HCT116 (cell line): ENCODE data around the gene POU5F2. TPM values are rescaled to one million over a fixed set of nuclear protein-coding genes. Genes with fewer than 3 reads are reported as not detected.

Source experiments
- ATAC-seq: fragments of 200-7000 bp; cut with Tn5 transposase; 2 replicates; pipeline ENCODE4 v1.9.1; 2020; ENCODE audit warnings: mild to moderate bottlenecking, moderate library complexity
- BruUV-seq: library from RNA; stranded (reverse); fragments of 400-500 nt; replicated peaks from 2 replicates; lab custom pipeline; 2021; lab: Mats Ljungman, UMichigan
- CTCF ChIA-PET: fragments of 300-600 bp; sonication (Branson Sonifier 250); formaldehyde crosslinking; loops from one replicate; lab custom pipeline; 2021; ENCODE audit warnings: antibody characterized with exemption; lab: Charles Lee
- POLR2A ChIA-PET: fragments of 300-600, 350-600 bp; sonication (Branson Sonifier 250); formaldehyde crosslinking; loops from one replicate; lab custom pipeline; 2021; ENCODE audit warnings: antibody characterized with exemption; lab: Charles Lee
- RAD21 ChIA-PET, 2 experiments: fragments of 300-600 bp; sonication (Branson Sonifier 250); formaldehyde crosslinking; loops; one replicate each; lab custom pipeline; 2023; ENCODE audit warnings: low total read pairs in 2 of 2; ENCODE audit not compliant: uncharacterized antibody in 2 of 2, unreplicated experiment in 2 of 2, low non-redundant PET in 1 of 2; lab: Charles Lee
- DNase-seq: peaks from one replicate; pipeline ENCODE4 v3.0.0-alpha.2; 2010; ENCODE audit warnings: low read depth, low spot score
- H2AFZ ChIP-seq: fragments of 200-600 bp; shearing (Covaris generic), sonication (generic); 2 replicates; pipeline ENCODE4 v1.6.1; 2017; ENCODE audit warnings: low read depth, mixed run types, mixed read lengths, antibody characterized with exemption, low read length; ENCODE audit not compliant: poor library complexity, severe bottlenecking
- H3K27ac ChIP-seq: 2 replicates; pipeline ENCODE4 v1.5.1; 2012; ENCODE audit warnings: low read depth, low read length
- H3K27me3 ChIP-seq: fragments of 200-600 bp; sonication (generic); 2 replicates; pipeline ENCODE4 v1.6.1; 2016; ENCODE audit warnings: mixed run types, low read length, mixed read lengths; ENCODE audit not compliant: insufficient read depth
- H3K36me3 ChIP-seq, 2 experiments: fragments of 200-500 bp in 1 of 2; fragments of 200-600 bp in 1 of 2; sonication (Bioruptor generic) in 1 of 2; sonication (generic) in 1 of 2; 2 replicates each; pipeline versions ENCODE4 v1.5.1 to v1.6.1; 2014 to 2016; ENCODE audit warnings: low read length in 2 of 2, inconsistent platforms in 1 of 2, mixed read lengths in 1 of 2, mixed run types in 1 of 2; ENCODE audit not compliant: insufficient read depth in 2 of 2, control insufficient read depth in 1 of 2
- H3K4me1 ChIP-seq, 2 experiments: fragments of 200-600 bp in 1 of 2; sonication (generic) in 1 of 2; 2 replicates each; pipeline versions ENCODE4 v1.5.1 to v1.6.1; 2012 to 2017; ENCODE audit warnings: low read length in 2 of 2, inconsistent platforms in 1 of 2, mild to moderate bottlenecking in 1 of 2, mixed read lengths in 1 of 2, mixed run types in 1 of 2, moderate library complexity in 1 of 2; ENCODE audit not compliant: insufficient read depth in 2 of 2, control insufficient read depth in 1 of 2
- H3K4me2 ChIP-seq: fragments of 200-600 bp; sonication (generic); 2 replicates; pipeline ENCODE4 v1.6.1; 2017; ENCODE audit warnings: mixed run types, low read length, mixed read lengths
- H3K4me3 ChIP-seq, 2 experiments: fragments of 200-600 bp in 1 of 2; sonication (generic) in 1 of 2; replicated peaks in 1 of 2; 2 replicates each; pipeline ENCODE4 v1.5.1; 2011 to 2016; ENCODE audit warnings: low read length in 2 of 2, control low read depth in 1 of 2, low read depth in 1 of 2, mild to moderate bottlenecking in 1 of 2, mixed read lengths in 1 of 2, mixed run types in 1 of 2
- H3K79me2 ChIP-seq: fragments of 200-600 bp; sonication (generic); 2 replicates; pipeline ENCODE4 v1.6.1; 2017; ENCODE audit warnings: mild to moderate bottlenecking, mixed run types, low read length, moderate library complexity, mixed read lengths; ENCODE audit not compliant: insufficient read depth
- H3K9ac ChIP-seq: fragments of 200-600 bp; sonication (generic); 2 replicates; pipeline ENCODE4 v1.6.1; 2016; ENCODE audit warnings: low read length, mixed read lengths
- H3K9me2 ChIP-seq: fragments of 200-600 bp; sonication (generic), shearing (Covaris generic); 2 replicates; pipeline ENCODE4 v1.6.1; 2017; ENCODE audit warnings: mixed run types, mild to moderate bottlenecking, moderate library complexity; ENCODE audit not compliant: insufficient read depth
- H3K9me3 ChIP-seq, 2 experiments: fragments of 200-500 bp in 1 of 2; fragments of 200-600 bp in 1 of 2; sonication (Bioruptor generic) in 1 of 2; sonication (generic) in 1 of 2; 2 replicates each; pipeline ENCODE4 v1.6.1; 2014 to 2017; ENCODE audit warnings: low read length in 2 of 2, mixed read lengths in 2 of 2, inconsistent platforms in 1 of 2, low read depth in 1 of 2, mild to moderate bottlenecking in 1 of 2, mixed run types in 1 of 2, moderate library complexity in 1 of 2; ENCODE audit not compliant: control insufficient read depth in 1 of 2, insufficient read depth in 1 of 2
- H4K20me1 ChIP-seq: fragments of 200-600 bp; sonication (generic), shearing (Covaris generic); 2 replicates; pipeline ENCODE4 v1.6.1; 2017; ENCODE audit warnings: mixed run types, mild to moderate bottlenecking, moderate library complexity; ENCODE audit not compliant: insufficient read depth
- CBX3 ChIP-seq: IDR thresholded peaks from 2 replicates; pipeline ENCODE4 v1.6.1; 2012; ENCODE audit warnings: low read depth
- CEBPB ChIP-seq: IDR thresholded peaks from 2 replicates; pipeline ENCODE4 v1.6.1; 2012; ENCODE audit warnings: low read depth
- EGR1 ChIP-seq: IDR thresholded peaks from 2 replicates; pipeline ENCODE4 v1.6.1; 2012; ENCODE audit warnings: low read depth
- ELF1 ChIP-seq: IDR thresholded peaks from 2 replicates; pipeline ENCODE4 v1.6.1; 2012; ENCODE audit warnings: low read depth, borderline replicate concordance
- EZH2phosphoT487 ChIP-seq: fragments of 200-600 bp; IDR thresholded peaks from 2 replicates; pipeline ENCODE4 v1.6.1; 2018; ENCODE audit warnings: antibody characterized with exemption, borderline replicate concordance
- FOSL1 ChIP-seq: IDR thresholded peaks from 2 replicates; pipeline ENCODE4 v1.6.1; 2012; ENCODE audit warnings: low read depth
- RAD21 ChIP-seq: IDR thresholded peaks from 2 replicates; pipeline ENCODE4 v1.6.1; 2012; ENCODE audit warnings: low read depth, mild to moderate bottlenecking
- SIN3A ChIP-seq: IDR thresholded peaks from 2 replicates; pipeline ENCODE4 v1.6.1; 2012; ENCODE audit warnings: low read depth
- SP1 ChIP-seq: IDR thresholded peaks from 2 replicates; pipeline ENCODE4 v1.6.1; 2012; ENCODE audit warnings: low read depth
- TCF7L2 ChIP-seq: IDR thresholded peaks from 2 replicates; pipeline ENCODE4 v1.7.0; 2011; ENCODE audit warnings: borderline replicate concordance, inconsistent platforms; ENCODE audit not compliant: insufficient read depth, insufficient read length; ENCODE audit errors: extremely low read depth
- ZFX ChIP-seq: fragments of 450-650 bp; IDR thresholded peaks from 2 replicates; pipeline ENCODE4 v1.6.1; 2017
- intact Hi-C: fragments of 100-400 bp; cut with micrococcal nuclease; formaldehyde crosslinking; loops from 2 replicates; pipeline ENCODE4 v1.10.0; 2022
- total RNA-seq: library from RNA; stranded (reverse); gene quantifications from one replicate; pipeline ENCODE4 v1.2.1, GENCODE V29; 2021; ENCODE audit not compliant: unreplicated experiment
- TF ChIP-seq, protein P1 (sequence below): IDR thresholded peaks from 2 replicates; pipeline ENCODE4 v1.6.1; 2012; ENCODE audit warnings: low read depth
- TF ChIP-seq, protein P2 (sequence below), 3 experiments: fragments of 200-600 bp in 1 of 3; sonication (generic) in 1 of 3; IDR thresholded peaks in 2 of 3; conservative IDR thresholded peaks in 1 of 3; 2 replicates each; pipeline ENCODE4 v1.5.1; 2012 to 2017; ENCODE audit warnings: low read depth in 2 of 3, low read length in 2 of 3, antibody characterized with exemption in 1 of 3, borderline replicate concordance in 1 of 3, control low read depth in 1 of 3, mild to moderate bottlenecking in 1 of 3, mixed read lengths in 1 of 3, mixed run types in 1 of 3, moderate library complexity in 1 of 3; ENCODE audit not compliant: insufficient read depth in 1 of 3
- TF ChIP-seq, protein P3 (sequence below): IDR thresholded peaks from 2 replicates; pipeline ENCODE4 v1.6.1; 2012

Gene POU5F2
- total RNA-seq, 1 experiment from 2014 or later: 0.44 TPM

DNA sequence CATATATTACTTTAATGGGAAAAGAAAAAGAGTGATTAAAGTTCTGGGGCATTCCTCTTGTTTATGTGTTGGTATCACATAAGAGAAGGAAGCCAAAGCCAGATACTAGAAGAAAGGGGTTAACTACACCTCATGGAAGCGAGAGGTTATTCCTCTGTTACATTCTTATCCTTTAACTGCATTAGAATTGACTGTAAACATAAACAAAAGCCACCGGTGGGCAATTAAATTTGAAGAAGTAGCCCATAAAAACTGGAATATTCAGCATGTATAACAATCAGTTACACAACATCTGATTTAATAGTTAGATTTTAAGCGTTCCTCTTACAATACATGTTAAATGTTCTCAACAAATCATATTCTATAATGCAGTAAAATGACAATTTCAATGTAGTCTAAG, 18.8 kb downstream of the POU5F2 start:
- Histone ChIP-seq H4K20me1 (no peaks in the 10 kb centered on the region; the same call in 1 of the 2 replicates), H2AFZ (no peak overlapping the region), H3K27ac (no peak overlapping the region), H3K27me3 (no peaks in the 10 kb centered on the region), H3K9ac (no peak overlapping the region), H3K36me3 (no peaks in the 10 kb centered on the region), H3K4me3 (no peak overlapping the region), H3K4me2 (no peak overlapping the region), H3K9me3 (no peaks in the 10 kb centered on the region), H3K4me1 (no peaks in the 10 kb centered on the region), H3K79me2 (no peaks in the 10 kb centered on the region), H3K9me2 (no peaks in the 10 kb centered on the region)
- ATAC-seq (no peak), DNase-seq (no peak)
- ChIA-PET RAD21 (no interaction called here), POLR2A (no interaction called here), CTCF (no interaction called here)
- intact Hi-C loops: no loop called here
- TF ChIP-seq ELF1 (no peak), CBX3 (no peak), FOSL1 (no peak), ZFX (no peak), SP1 (no peak), EGR1 (no peak)
- TF ChIP-seq, protein P1, sequence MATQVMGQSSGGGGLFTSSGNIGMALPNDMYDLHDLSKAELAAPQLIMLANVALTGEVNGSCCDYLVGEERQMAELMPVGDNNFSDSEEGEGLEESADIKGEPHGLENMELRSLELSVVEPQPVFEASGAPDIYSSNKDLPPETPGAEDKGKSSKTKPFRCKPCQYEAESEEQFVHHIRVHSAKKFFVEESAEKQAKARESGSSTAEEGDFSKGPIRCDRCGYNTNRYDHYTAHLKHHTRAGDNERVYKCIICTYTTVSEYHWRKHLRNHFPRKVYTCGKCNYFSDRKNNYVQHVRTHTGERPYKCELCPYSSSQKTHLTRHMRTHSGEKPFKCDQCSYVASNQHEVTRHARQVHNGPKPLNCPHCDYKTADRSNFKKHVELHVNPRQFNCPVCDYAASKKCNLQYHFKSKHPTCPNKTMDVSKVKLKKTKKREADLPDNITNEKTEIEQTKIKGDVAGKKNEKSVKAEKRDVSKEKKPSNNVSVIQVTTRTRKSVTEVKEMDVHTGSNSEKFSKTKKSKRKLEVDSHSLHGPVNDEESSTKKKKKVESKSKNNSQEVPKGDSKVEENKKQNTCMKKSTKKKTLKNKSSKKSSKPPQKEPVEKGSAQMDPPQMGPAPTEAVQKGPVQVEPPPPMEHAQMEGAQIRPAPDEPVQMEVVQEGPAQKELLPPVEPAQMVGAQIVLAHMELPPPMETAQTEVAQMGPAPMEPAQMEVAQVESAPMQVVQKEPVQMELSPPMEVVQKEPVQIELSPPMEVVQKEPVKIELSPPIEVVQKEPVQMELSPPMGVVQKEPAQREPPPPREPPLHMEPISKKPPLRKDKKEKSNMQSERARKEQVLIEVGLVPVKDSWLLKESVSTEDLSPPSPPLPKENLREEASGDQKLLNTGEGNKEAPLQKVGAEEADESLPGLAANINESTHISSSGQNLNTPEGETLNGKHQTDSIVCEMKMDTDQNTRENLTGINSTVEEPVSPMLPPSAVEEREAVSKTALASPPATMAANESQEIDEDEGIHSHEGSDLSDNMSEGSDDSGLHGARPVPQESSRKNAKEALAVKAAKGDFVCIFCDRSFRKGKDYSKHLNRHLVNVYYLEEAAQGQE: no peak
- BruUV-seq: no TSS peak

GRCh38 chr5:93721511-93721910, 19.9 kb downstream of the POU5F2 start:
- H2AFZ ChIP-seq: no peak overlapping the region
- no peak overlapping the region for H3K4me2 ChIP-seq
- no peaks in the 10 kb centered on the region; the same call in 1 of the 2 replicates for H4K20me1 ChIP-seq
- no peaks in the 10 kb centered on the region for H3K27me3 ChIP-seq
- CTCF ChIA-PET: no interaction called here
- no peak for ATAC-seq
- no peaks in the 10 kb centered on the region for H3K79me2 ChIP-seq
- H3K27ac ChIP-seq: no peak overlapping the region
- TF ChIP-seq, protein P2, sequence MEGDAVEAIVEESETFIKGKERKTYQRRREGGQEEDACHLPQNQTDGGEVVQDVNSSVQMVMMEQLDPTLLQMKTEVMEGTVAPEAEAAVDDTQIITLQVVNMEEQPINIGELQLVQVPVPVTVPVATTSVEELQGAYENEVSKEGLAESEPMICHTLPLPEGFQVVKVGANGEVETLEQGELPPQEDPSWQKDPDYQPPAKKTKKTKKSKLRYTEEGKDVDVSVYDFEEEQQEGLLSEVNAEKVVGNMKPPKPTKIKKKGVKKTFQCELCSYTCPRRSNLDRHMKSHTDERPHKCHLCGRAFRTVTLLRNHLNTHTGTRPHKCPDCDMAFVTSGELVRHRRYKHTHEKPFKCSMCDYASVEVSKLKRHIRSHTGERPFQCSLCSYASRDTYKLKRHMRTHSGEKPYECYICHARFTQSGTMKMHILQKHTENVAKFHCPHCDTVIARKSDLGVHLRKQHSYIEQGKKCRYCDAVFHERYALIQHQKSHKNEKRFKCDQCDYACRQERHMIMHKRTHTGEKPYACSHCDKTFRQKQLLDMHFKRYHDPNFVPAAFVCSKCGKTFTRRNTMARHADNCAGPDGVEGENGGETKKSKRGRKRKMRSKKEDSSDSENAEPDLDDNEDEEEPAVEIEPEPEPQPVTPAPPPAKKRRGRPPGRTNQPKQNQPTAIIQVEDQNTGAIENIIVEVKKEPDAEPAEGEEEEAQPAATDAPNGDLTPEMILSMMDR (IDR thresholded peaks at IDR 0.05 in 2 of 3, conservative IDR thresholded peaks at IDR 0.05 in 1 of 3; ENCODE audit: borderline replicate concordance in 1 of 3, insufficient read depth in 1 of 3, low read depth in 2 of 3, low read length in 2 of 3): no peak
- no peak for TF ChIP-seq TCF7L2
- no peak for TF ChIP-seq EZH2phosphoT487
- TF ChIP-seq CBX3: no peak
- no peak for TF ChIP-seq RAD21
- TF ChIP-seq, protein P3, sequence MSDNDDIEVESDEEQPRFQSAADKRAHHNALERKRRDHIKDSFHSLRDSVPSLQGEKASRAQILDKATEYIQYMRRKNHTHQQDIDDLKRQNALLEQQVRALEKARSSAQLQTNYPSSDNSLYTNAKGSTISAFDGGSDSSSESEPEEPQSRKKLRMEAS: no peak
- TF ChIP-seq SIN3A: no peak
- TF ChIP-seq EGR1: no peak
- no peak for TF ChIP-seq CEBPB
- no peaks in the 10 kb centered on the region for H3K36me3 ChIP-seq
- no peak overlapping the region for H3K4me3 ChIP-seq
- DNase-seq: no peak
- POLR2A ChIA-PET: no interaction called here
- BruUV-seq: no TSS peak
- no peaks in the 10 kb centered on the region for H3K9me2 ChIP-seq
- no peak overlapping the region for H3K9ac ChIP-seq
- H3K9me3 ChIP-seq: no peaks in the 10 kb centered on the region
- no peaks in the 10 kb centered on the region; a peak in 1 of 4 replicates for H3K4me1 ChIP-seq
- intact Hi-C loops: no loop called here
- RAD21 ChIA-PET: no interaction called here
